ENCODE results near the gene MRAP. TPM values are rescaled to one million over a fixed set of nuclear protein-coding genes. Genes with fewer than 3 reads are reported as not detected.

MRAP gene
- not detected for total RNA-seq

DNA sequence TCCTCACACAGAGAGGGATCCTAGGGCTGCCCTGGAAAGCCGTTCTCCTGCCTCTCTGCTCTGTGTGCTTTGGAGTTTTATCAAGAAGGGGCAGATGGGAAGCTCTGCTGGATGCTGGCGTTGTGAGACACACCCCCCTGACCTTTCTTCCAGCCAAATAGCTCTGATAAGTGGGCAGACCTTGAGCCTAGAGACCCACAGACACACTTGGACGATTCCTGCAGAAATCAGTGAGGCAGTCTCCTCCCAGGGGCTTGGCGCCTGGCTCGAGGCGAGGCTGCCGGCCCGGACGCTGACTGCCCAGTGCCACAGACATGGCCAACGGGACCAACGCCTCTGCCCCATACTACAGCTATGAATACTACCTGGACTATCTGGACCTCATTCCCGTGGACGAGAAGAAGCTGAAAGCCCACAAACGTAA lies at the start of gene MRAP:
Gene MRAP (plus strand): TSS at position 198 of the 424 bp plus-strand sequence. CDS start 117 bp downstream, at position 315.
- Histone ChIP-seq H3K36me3 (no peaks in the 10 kb centered on the region), H3K9me3 (no peaks in the 10 kb centered on the region), H3K27me3 (no peaks in the 10 kb centered on the region), H3K4me1 (no peaks in the 10 kb centered on the region), H3K27ac (no peak within 1 kb of the TSS), H3K4me3 (no peak within 1 kb of the TSS)
- no peak for TF ChIP-seq EP300 (IDR thresholded peaks at IDR 0.05)
- no peak for TF ChIP-seq CTCF (IDR thresholded peaks at IDR 0.05)
- no peak for TF ChIP-seq POLR2A (IDR thresholded peaks at IDR 0.05)
- no peak for TF ChIP-seq POLR2AphosphoS5 (IDR thresholded peaks at IDR 0.05)
- no peak for ATAC-seq
- WGBS, 2 donors (ENCODE audit: low coverage in 1 of 2), result 84 to 85% methylated on average over 3 to 5 of the region's 14 CpGs

GRCh38 chr21:32249511-32250280 lies 49.0 kb upstream of the MRAP start:
- Histone ChIP-seq H3K27ac (no peak overlapping the region), H3K27me3 (no peaks in the 10 kb centered on the region), H3K4me3 (no peak overlapping the region), H3K4me1 (peaks cover 4 to 26% (median 12%) of the 10 kb centered on the region in 3 donors), H3K36me3 (no peaks in the 10 kb centered on the region), H3K9me3 (no peaks in the 10 kb centered on the region)
- no peak for ATAC-seq
- WGBS, 2 donors (ENCODE audit: low coverage in 1 of 2), result 64 to 84% methylated on average over 9 to 11 of the region's 15 CpGs
- TF ChIP-seq EP300 (IDR thresholded peaks at IDR 0.05) (no peak), POLR2AphosphoS5 (IDR thresholded peaks at IDR 0.05) (no peak), CTCF (IDR thresholded peaks at IDR 0.05) (no peak), POLR2A (IDR thresholded peaks at IDR 0.05) (no peak)

GRCh38 chr21:32252136-32252535 lies 46.5 kb upstream of the MRAP start:
- Histone ChIP-seq H3K36me3 (no peaks in the 10 kb centered on the region), H3K9me3 (no peaks in the 10 kb centered on the region), H3K4me3 (no peak overlapping the region), H3K27me3 (no peaks in the 10 kb centered on the region), H3K27ac (no peak overlapping the region), H3K4me1 (peaks cover 9 to 39% (median 15%) of the 10 kb centered on the region in 3 donors)
- TF ChIP-seq POLR2A (IDR thresholded peaks at IDR 0.05) (no peak), CTCF (IDR thresholded peaks at IDR 0.05) (no peak), POLR2AphosphoS5 (IDR thresholded peaks at IDR 0.05) (no peak), EP300 (IDR thresholded peaks at IDR 0.05) (no peak)
- ATAC-seq, result no peak

- no peak overlapping the region for H3K4me3 ChIP-seq
- WGBS, 2 donors (ENCODE audit: low coverage in 1 of 2), result 0 to 13% methylated on average over 2 to 5 of the region's 7 CpGs
- no peak for TF ChIP-seq CTCF (IDR thresholded peaks at IDR 0.05)
- TF ChIP-seq POLR2AphosphoS5 (IDR thresholded peaks at IDR 0.05), result peak; percentile 93
- H3K36me3 ChIP-seq, result no peaks in the 10 kb centered on the region
- peak overlapping the region in 2 of 4 donors; percentile 20 to 46 for H3K27ac ChIP-seq
- H3K4me1 ChIP-seq, result peaks cover 9 to 50% (median 19%) of the 10 kb centered on the region in 3 donors
- no peaks in the 10 kb centered on the region for H3K27me3 ChIP-seq
- no peaks in the 10 kb centered on the region for H3K9me3 ChIP-seq
- ATAC-seq, result peak; percentile 83
These were observed 45.4 kb upstream of the MRAP start for GRCh38 chr21:32253215-32253641.

- 63 to 86% methylated on average over 1 to 12 of the region's 12 CpGs for WGBS, 2 donors (ENCODE audit: low coverage in 1 of 2)
- peak overlapping the region in 3 of 4 donors; percentile 30 to 66 (median 57) for H3K27ac ChIP-seq
- no peak overlapping the region for H3K4me3 ChIP-seq
- no peaks in the 10 kb centered on the region for H3K9me3 ChIP-seq
- no peak for ATAC-seq
- H3K36me3 ChIP-seq, result no peaks in the 10 kb centered on the region
- no peak for TF ChIP-seq CTCF (IDR thresholded peaks at IDR 0.05)
- TF ChIP-seq POLR2AphosphoS5 (IDR thresholded peaks at IDR 0.05), result no peak
- no peak for TF ChIP-seq POLR2A (IDR thresholded peaks at IDR 0.05)
- no peak for TF ChIP-seq EP300 (IDR thresholded peaks at IDR 0.05)
- peaks cover 9 to 42% (median 19%) of the 10 kb centered on the region in 3 donors for H3K4me1 ChIP-seq
- no peaks in the 10 kb centered on the region for H3K27me3 ChIP-seq
These were observed 42.4 kb upstream of the MRAP start for GRCh38 chr21:32256251-32256650.

Data from gastroesophageal sphincter (tissue), 4 donors.